Fibroblast of mammary gland (primary cell): ENCODE data around the gene PCP2.

Source experiments
- DNase-seq: peaks from one replicate; pipeline ENCODE4 v3.0.0-alpha.2; 2010; ENCODE audit warnings: low read depth
- H3K4me3 ChIP-seq: 2 replicates; pipeline ENCODE4 v1.5.1; 2011; ENCODE audit warnings: low read depth, mild to moderate bottlenecking, low read length, moderate library complexity; ENCODE audit not compliant: control insufficient read depth
- TF ChIP-seq, protein P1 (sequence below): conservative IDR thresholded peaks from 2 replicates; pipeline ENCODE4 v1.5.1; 2011; ENCODE audit warnings: low read depth, low read length, inconsistent platforms; ENCODE audit not compliant: control insufficient read depth, insufficient read depth

Gene PCP2

DNA sequence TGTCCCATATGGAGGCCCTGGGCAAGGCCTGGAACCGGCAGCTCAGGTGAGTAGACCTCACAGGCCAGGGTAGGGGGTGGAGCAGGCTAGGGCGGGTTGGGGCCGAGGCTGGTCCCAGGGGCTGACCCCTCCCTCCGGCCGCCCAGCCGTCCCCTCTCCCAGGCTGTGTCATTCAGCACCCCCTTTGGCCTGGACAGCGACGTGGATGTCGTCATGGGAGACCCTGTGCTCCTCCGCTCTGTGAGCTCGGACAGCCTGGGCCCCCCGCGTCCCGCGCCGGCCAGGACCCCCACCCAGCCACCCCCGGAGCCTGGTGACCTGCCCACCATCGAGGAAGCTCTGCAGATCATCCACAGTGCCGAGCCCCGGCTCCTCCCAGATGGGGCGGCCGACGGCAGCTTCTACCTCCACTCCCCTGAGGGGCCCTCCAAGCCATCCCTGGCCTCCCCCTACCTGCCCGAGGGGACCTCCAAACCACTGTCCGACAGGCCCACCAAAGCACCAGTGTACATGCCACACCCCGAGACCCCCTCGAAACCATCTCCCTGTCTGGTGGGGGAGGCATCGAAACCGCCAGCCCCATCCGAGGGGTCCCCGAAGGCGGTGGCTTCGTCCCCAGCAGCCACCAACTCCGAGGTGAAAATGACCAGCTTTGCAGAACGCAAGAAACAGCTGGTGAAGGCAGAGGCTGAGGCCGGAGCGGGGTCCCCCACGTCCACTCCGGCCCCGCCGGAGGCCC lies 21.8 kb downstream of the PCP2 start:
- no peak for DNase-seq
- no peak overlapping the region for H3K4me3 ChIP-seq
- TF ChIP-seq, protein P1, sequence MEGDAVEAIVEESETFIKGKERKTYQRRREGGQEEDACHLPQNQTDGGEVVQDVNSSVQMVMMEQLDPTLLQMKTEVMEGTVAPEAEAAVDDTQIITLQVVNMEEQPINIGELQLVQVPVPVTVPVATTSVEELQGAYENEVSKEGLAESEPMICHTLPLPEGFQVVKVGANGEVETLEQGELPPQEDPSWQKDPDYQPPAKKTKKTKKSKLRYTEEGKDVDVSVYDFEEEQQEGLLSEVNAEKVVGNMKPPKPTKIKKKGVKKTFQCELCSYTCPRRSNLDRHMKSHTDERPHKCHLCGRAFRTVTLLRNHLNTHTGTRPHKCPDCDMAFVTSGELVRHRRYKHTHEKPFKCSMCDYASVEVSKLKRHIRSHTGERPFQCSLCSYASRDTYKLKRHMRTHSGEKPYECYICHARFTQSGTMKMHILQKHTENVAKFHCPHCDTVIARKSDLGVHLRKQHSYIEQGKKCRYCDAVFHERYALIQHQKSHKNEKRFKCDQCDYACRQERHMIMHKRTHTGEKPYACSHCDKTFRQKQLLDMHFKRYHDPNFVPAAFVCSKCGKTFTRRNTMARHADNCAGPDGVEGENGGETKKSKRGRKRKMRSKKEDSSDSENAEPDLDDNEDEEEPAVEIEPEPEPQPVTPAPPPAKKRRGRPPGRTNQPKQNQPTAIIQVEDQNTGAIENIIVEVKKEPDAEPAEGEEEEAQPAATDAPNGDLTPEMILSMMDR, result no peak

DNA sequence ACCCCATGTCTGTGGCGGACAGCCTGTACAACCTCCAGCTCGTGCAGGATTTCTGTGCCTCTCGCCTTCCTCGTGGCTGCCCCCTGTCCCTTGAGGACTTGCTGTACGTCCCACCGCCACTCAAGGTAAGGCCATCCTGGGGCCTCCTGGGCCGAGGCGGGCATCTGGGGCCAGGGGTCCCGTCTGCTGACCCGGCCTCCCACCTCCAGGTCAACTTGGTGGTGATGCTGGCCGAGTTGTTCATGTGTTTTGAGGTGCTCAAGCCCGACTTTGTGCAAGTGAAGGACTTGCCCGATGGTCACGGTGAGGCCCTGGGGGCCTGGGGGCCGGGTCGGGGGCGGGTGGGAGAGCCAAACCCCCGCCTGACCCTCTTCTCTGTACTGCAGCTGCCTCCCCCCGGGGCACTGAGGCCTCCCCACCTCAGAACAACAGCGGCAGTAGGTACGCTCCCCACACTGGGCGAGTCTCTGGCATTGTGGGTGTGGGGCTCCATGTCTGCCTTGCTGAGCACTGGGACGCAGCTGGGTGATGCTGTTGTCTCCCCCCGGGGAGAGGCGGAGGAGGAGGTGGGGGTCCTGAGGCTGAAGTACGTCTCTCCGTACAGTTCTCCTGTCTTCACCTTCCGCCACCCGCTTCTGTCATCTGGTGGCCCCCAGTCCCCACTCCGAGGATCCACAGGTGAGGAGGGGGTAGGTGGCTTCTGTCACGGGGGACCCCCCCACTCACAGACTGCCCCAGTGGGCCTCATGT lies 22.9 kb downstream of the PCP2 start:
- no peak overlapping the region for H3K4me3 ChIP-seq
- TF ChIP-seq, protein P1, result no peak
- no peak for DNase-seq

GRCh38 chr19:7607874-7608560 lies 25.5 kb downstream of the PCP2 start:
- TF ChIP-seq, protein P1, result no peak
- H3K4me3 ChIP-seq, result no peak overlapping the region
- no peak for DNase-seq

GRCh38 chr19:7607212-7607873 lies 26.2 kb downstream of the PCP2 start:
- DNase-seq, result no peak
- no peak overlapping the region for H3K4me3 ChIP-seq
- TF ChIP-seq, protein P1, result no peak

GRCh38 chr19:7606289-7606688 lies 27.2 kb downstream of the PCP2 start:
- H3K4me3 ChIP-seq, result no peak overlapping the region
- DNase-seq, result no peak
- TF ChIP-seq, protein P1, result no peak

GRCh38 chr19:7605490-7606222 lies 27.9 kb downstream of the PCP2 start:
- DNase-seq, result peak; percentile 26
- TF ChIP-seq, protein P1, result no peak
- H3K4me3 ChIP-seq, result no peak overlapping the region
